ENCODE results near the gene LUC7L3.

Gene LUC7L3

DNA sequence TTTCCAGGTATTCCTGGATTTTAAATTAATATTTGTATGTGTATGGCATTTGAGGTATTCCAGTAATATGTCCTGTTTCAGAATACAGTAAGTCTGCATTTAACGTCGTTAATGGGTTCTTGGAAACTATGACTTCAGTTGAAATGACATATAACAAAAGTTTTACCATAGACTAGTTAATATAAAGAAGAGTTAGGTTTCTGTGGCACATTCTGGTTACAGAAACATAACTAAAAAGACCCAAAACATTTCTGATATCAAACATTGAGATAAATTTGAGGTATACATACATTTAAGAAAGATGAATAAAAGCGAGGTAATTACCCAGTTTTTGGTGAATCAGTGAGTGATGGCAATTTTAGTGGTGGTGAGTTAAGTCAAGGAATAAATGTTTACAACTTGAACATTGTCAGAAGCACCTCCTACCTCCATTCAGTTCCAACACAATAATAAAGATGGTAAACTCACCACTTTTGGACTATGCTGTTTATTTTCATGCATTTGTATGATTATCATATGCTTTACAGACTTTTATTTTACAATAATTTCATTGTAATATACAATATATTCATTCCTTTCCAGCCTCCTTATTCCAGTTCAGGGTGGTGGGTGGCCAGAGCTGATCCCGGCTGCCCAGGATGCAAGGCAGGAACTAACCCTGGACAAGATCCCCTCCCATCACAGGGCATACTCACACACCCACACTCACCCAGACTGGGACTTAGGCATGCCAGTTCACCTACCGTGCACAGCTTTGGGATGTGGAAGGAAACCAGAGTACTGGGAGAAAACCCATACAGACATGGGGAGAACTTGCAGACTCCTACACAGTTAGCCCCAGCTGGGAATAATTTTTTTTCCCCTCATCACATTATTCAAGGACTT is 9.7 kb downstream of the LUC7L3 start:
- TF ChIP-seq, protein P1, sequence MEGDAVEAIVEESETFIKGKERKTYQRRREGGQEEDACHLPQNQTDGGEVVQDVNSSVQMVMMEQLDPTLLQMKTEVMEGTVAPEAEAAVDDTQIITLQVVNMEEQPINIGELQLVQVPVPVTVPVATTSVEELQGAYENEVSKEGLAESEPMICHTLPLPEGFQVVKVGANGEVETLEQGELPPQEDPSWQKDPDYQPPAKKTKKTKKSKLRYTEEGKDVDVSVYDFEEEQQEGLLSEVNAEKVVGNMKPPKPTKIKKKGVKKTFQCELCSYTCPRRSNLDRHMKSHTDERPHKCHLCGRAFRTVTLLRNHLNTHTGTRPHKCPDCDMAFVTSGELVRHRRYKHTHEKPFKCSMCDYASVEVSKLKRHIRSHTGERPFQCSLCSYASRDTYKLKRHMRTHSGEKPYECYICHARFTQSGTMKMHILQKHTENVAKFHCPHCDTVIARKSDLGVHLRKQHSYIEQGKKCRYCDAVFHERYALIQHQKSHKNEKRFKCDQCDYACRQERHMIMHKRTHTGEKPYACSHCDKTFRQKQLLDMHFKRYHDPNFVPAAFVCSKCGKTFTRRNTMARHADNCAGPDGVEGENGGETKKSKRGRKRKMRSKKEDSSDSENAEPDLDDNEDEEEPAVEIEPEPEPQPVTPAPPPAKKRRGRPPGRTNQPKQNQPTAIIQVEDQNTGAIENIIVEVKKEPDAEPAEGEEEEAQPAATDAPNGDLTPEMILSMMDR (IDR thresholded peaks at IDR 0.05; ENCODE audit: extremely low read depth, insufficient read depth, missing control alignments): no peak
- no peak for DNase-seq (ENCODE audit: low spot score)
- in situ Hi-C loops (cut with MboI; ENCODE audit: low pct_unique_long_range_greater_than_20kb, low sequenced_read_pairs, unreplicated experiment): no loop called here

DNA sequence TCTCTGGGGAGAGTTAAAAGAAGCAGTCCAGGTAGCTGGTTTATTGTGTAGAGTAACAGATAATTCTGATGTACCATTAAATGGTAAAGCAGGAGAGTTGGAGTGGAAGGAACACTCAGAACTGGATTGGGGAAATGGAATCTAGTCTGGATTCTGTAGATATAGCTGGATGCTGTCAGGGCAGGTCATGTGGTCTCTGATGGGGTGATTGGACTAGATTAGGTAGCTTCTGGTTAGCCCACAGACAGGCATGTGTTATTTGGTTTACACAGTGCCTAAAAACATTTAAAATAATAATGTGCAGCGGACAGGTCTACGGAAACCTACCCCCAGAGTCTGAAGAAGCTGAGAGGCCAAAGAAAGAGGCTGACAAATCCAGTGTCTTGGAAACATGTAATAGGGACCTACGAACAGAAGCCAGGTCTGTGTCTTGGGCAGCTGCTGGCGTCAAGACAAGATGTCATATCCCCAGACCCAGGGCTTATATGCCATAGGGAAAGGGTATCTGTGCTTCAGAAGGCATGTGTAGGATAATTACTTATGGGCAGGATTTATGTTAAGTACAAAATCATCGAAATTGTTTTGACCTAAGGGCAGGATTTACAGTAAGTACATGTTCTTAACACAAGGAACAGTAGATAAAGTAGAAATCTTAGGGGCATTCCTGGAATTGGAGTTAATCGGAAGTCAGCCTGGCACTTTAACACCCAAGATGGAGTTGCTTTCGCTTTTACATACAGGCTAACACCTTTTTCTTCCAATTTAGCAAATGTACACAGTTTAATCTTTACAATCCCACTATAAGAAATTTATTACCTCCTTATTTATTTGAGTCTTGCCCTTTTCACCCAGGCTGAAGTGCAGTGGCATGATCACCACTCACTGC is 12.4 kb downstream of the LUC7L3 start:
- DNase-seq (ENCODE audit: low spot score): no peak
- in situ Hi-C loops (cut with MboI; ENCODE audit: low pct_unique_long_range_greater_than_20kb, low sequenced_read_pairs, unreplicated experiment): no loop called here
- TF ChIP-seq, protein P1 (IDR thresholded peaks at IDR 0.05; ENCODE audit: extremely low read depth, insufficient read depth, missing control alignments): no peak

DNA sequence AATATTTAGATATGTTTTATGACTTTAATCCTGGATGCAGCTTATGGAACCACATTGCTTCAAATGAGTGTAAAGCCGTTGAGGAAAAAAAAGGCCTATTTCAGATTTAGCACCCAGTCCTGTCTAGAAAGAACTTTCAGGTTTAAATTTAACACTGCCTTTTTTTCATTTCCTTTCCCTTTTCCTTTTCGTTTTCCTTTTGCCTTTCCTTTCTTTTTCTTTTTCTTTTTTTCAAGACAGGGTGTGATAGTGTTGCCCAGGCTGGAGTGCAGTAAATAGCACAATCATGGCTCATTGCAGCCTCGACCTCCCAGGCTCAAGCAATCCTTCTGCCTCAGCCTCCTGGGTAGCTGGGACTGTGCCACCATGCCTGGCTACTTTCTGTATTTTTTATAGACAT is 15.9 kb downstream of the LUC7L3 start:
- in situ Hi-C loops (cut with MboI; ENCODE audit: low pct_unique_long_range_greater_than_20kb, low sequenced_read_pairs, unreplicated experiment): no loop called here
- TF ChIP-seq, protein P1 (IDR thresholded peaks at IDR 0.05; ENCODE audit: extremely low read depth, insufficient read depth, missing control alignments): no peak
- no peak for DNase-seq (ENCODE audit: low spot score)

DNA sequence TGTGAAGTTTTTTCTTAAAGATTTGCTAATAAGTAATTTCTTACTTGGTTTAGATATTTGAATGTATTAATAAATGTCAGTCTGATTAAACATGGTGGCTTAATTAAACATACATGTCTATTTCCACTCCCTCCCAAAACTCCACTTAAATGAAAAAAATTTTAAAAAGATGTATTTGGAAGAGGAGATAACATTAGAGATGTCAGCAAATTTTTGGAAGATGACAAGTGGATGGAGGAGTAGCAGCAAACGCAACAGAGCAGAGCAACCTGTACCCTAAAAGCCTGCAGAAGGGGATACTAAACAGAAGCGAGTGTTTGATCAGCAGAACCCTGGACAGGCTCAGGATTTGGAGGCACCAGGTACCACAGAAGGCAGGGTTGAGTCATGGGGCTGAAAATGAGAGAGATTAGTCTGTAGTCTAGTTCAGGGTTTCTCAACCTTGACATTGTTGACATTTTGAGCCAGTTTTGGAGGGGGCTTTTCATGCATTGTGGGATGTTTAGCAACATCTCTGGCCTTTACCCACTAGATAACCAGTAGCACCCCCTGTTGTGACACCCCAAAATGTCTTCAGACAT is 17.8 kb downstream of the LUC7L3 start:
- TF ChIP-seq, protein P1 (IDR thresholded peaks at IDR 0.05; ENCODE audit: extremely low read depth, insufficient read depth, missing control alignments): no peak
- in situ Hi-C loops (cut with MboI; ENCODE audit: low pct_unique_long_range_greater_than_20kb, low sequenced_read_pairs, unreplicated experiment): no loop called here
- no peak for DNase-seq (ENCODE audit: low spot score)

DNA sequence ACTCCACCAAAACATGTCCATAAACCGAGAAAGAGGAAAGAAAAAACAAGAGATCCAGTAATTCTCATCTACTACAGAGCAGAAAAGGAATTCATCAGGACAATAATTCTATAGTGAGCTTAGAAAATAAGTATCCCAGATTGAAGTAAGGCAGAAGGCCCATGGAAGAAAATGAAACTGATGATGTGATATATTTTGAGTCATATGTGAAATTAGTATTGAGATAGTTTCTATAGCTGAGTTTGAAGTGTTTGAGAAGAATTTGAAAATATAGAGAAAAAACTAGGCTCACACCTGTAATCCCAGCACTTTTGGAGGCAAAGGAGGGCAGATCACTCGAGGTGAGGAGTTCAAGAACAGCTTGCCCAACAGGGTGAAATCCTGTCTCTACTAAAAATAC is 19.7 kb downstream of the LUC7L3 start:
- DNase-seq (ENCODE audit: low spot score): no peak
- TF ChIP-seq, protein P1 (IDR thresholded peaks at IDR 0.05; ENCODE audit: extremely low read depth, insufficient read depth, missing control alignments): no peak
- in situ Hi-C loops (cut with MboI; ENCODE audit: low pct_unique_long_range_greater_than_20kb, low sequenced_read_pairs, unreplicated experiment): no loop called here

DNA sequence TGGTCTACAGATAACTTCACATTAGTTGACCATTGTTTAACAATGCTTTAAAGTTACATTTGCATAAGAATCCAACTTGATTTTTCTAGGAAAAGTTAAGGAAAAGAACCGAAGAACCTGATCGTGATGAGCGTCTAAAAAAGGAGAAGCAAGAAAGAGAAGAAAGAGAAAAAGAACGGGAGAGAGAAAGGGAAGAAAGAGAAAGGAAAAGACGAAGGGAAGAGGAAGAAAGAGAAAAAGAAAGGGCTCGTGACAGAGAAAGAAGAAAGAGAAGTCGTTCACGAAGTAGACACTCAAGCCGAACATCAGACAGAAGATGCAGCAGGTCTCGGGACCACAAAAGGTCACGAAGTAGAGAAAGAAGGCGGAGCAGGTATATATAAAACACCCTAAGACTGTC is 26.2 kb downstream of the LUC7L3 start:
- in situ Hi-C loops (cut with MboI; ENCODE audit: low pct_unique_long_range_greater_than_20kb, low sequenced_read_pairs, unreplicated experiment): no loop called here
- no peak for DNase-seq (ENCODE audit: low spot score)
- TF ChIP-seq, protein P1 (IDR thresholded peaks at IDR 0.05; ENCODE audit: extremely low read depth, insufficient read depth, missing control alignments): no peak

Measured in GM13977 (cell line).